ENCODE data around the gene CFAP410. TPM values are rescaled to one million over a fixed set of nuclear protein-coding genes. Genes with fewer than 3 reads are reported as not detected.

Gene CFAP410
- total and polyA plus RNA-seq, 2 of the 4 experiments (the other 2 are of a cell fraction) = 3.8 to 10.3 TPM

- H3K9ac ChIP-seq (ENCODE audit: low read depth, low read length) = no peak within 1 kb of the TSS
- CTCF ChIA-PET = no interaction called here
- no peak within 1 kb of the TSS for H3K4me3 ChIP-seq (ENCODE audit: insufficient read depth, low read depth, low read length)
- no peak within 1 kb of the TSS for H3K27ac ChIP-seq (ENCODE audit: insufficient read depth, low read length)
- no peak within 1 kb of the TSS for H4K8ac ChIP-seq (ENCODE audit: low read depth in 2 of 2, low read length in 2 of 2)
- no peak for TF ChIP-seq POLR2A (IDR thresholded peaks at IDR 0.05; ENCODE audit: low read depth, low read length)
- TF ChIP-seq CEBPB (IDR thresholded peaks at IDR 0.05; ENCODE audit: low read depth, low read length) = peak; percentile 70
- H2BK20ac ChIP-seq (ENCODE audit: low read depth, low read length) = no peak within 1 kb of the TSS
- H4K91ac ChIP-seq (ENCODE audit: insufficient read depth, low read depth, low read length) = no peak within 1 kb of the TSS
- H2AK9ac ChIP-seq (replicated peaks; ENCODE audit: low read depth, low read length, poor library complexity) = no peak within 1 kb of the TSS
- peaks cover 48% of the 10 kb centered on the region for H3K27me3 ChIP-seq (ENCODE audit: control insufficient read depth, insufficient read depth, low read length)
- peak; percentile 56; the same call in 1 of the 2 replicates for ATAC-seq (ENCODE audit: low read depth)
- H3K4me2 ChIP-seq (ENCODE audit: low read depth, low read length) = no peak within 1 kb of the TSS
- H3K23ac ChIP-seq (ENCODE audit: low read depth, low read length) = no peak within 1 kb of the TSS
- DNase-seq = no peak
- no peak within 1 kb of the TSS for H3K56ac ChIP-seq (ENCODE audit: extremely low read depth, insufficient read depth, low read length)
- no peak within 1 kb of the TSS for H2BK120ac ChIP-seq (ENCODE audit: low read depth, low read length)
- dilution Hi-C loops (cut with HindIII; ENCODE audit: low sequenced_read_pairs, unreplicated experiment) (no loop called here), intact Hi-C loops (cut with micrococcal nuclease) (no loop called here), in situ Hi-C loops (cut with MboI; ENCODE audit: low sequenced_read_pairs) (no loop called here)
- H3K79me1 ChIP-seq (ENCODE audit: low read depth in 1 of 2, low read length in 2 of 2) = no peaks in the 10 kb centered on the region
- H3K9me1 ChIP-seq (ENCODE audit: insufficient read depth, low read length) = no peaks in the 10 kb centered on the region
- BruUV-seq (replicated peaks) = no TSS peak
- H3K4ac ChIP-seq (ENCODE audit: low read depth, low read length) = no peak within 1 kb of the TSS
- H2AK5ac ChIP-seq (ENCODE audit: low read depth, low read length) = no peak within 1 kb of the TSS
- H4K5ac ChIP-seq (ENCODE audit: low read depth, low read length) = no peak within 1 kb of the TSS
- WGBS, 2 experiments (ENCODE audit: extremely low coverage in 2 of 2, insufficient read length in 1 of 2) = 42% methylated on average over 13 of the region's 21 CpGs; no CpG with 5 or more reads in 1 of the 2 experiments
- H3K9me3 ChIP-seq (ENCODE audit: control insufficient read depth, insufficient read depth, low read length) = peaks cover 2% of the 10 kb centered on the region; the same call in 1 of the 2 replicates
- H4K20me1 ChIP-seq (ENCODE audit: insufficient read depth, low read length) = no peaks in the 10 kb centered on the region
- no peak within 1 kb of the TSS for H2BK15ac ChIP-seq (ENCODE audit: low read depth, low read length)
- no peak within 1 kb of the TSS for H3K18ac ChIP-seq (ENCODE audit: low read depth, low read length)
- H3K14ac ChIP-seq (replicated peaks; ENCODE audit: low read depth, low read length) = no peak within 1 kb of the TSS
- no peaks in the 10 kb centered on the region for H3K4me1 ChIP-seq (ENCODE audit: control insufficient read depth, insufficient read depth, low read length)
- peak within 1 kb of the TSS; percentile 51 for H2AFZ ChIP-seq (replicated peaks; ENCODE audit: low read length, poor library complexity)
- POLR2A ChIA-PET (ENCODE audit: unreplicated experiment) = no interaction called here
- no peak within 1 kb of the TSS for H2BK5ac ChIP-seq (ENCODE audit: low read depth, low read length, poor library complexity, severe bottlenecking)
- no peaks in the 10 kb centered on the region for H3K36me3 ChIP-seq (ENCODE audit: control insufficient read depth, insufficient read depth, low read length)
Measured at GRCh38 chr21:44353191-44353970, 14.2 kb upstream of the CFAP410 start, which contains the start of gene TRPM2. TRPM2 (plus strand) TSS chr21:44353621; CDS start chr21:44353701, 80 bp downstream.
